SK-N-SH treated with all-trans-retinoic acid at 6 μM for 48 hours (cell line): ENCODE results near the gene CFAP90.

Experiments used
- ISL1 ChIP-seq: fragments of 250-450 bp; sonication (Bioruptor Pico); IDR thresholded peaks from 2 replicates; pipeline ENCODE4 v2.1.2; 2022; ENCODE audit warnings: mild to moderate bottlenecking, moderate library complexity
- OSR1 ChIP-seq: fragments of 250-450 bp; sonication (Bioruptor Pico); IDR thresholded peaks from 2 replicates; pipeline ENCODE4 v1.8.0; 2022; ENCODE audit warnings: moderate library complexity, mild to moderate bottlenecking, inconsistent platforms
- POU6F1 ChIP-seq: fragments of 250-450 bp; sonication (Bioruptor Pico); IDR thresholded peaks from 2 replicates; pipeline ENCODE4 v1.8.0; 2021; ENCODE audit warnings: low read depth, mild to moderate bottlenecking, moderate library complexity, borderline replicate concordance
- PPARA ChIP-seq: fragments of 250-450 bp; sonication (Bioruptor Pico); IDR thresholded peaks from 2 replicates; pipeline ENCODE4 v1.5.0; 2020; ENCODE audit warnings: mild to moderate bottlenecking, borderline replicate concordance
- RARB ChIP-seq: fragments of 250-450 bp; sonication (Bioruptor Pico); IDR thresholded peaks from 2 replicates; pipeline ENCODE4 v1.8.0; 2021; ENCODE audit warnings: mild to moderate bottlenecking, moderate library complexity
- SNAI2 ChIP-seq: fragments of 250-450 bp; sonication (Bioruptor Pico); IDR thresholded peaks from 2 replicates; pipeline ENCODE4 v1.5.0; 2020; ENCODE audit warnings: mild to moderate bottlenecking, moderate library complexity
- TOX ChIP-seq: fragments of 250-450 bp; sonication (Bioruptor Pico); IDR thresholded peaks from 2 replicates; pipeline ENCODE4 v1.8.0; 2021; ENCODE audit warnings: mild to moderate bottlenecking, moderate library complexity, borderline replicate concordance
- ZC3H10 ChIP-seq: fragments of 250-450 bp; sonication (Bioruptor Pico); IDR thresholded peaks from 2 replicates; pipeline ENCODE4 v1.5.1; 2021; ENCODE audit warnings: mild to moderate bottlenecking, moderate library complexity
- ZFP3 ChIP-seq: fragments of 250-450 bp; sonication (Bioruptor Pico); IDR thresholded peaks from 2 replicates; pipeline ENCODE4 v1.5.0; 2020; ENCODE audit warnings: mild to moderate bottlenecking, moderate library complexity
- ZNF565 ChIP-seq: fragments of 450-650 bp; formaldehyde crosslinking; conservative IDR thresholded peaks from 2 replicates; pipeline ENCODE4 v1.5.0; 2020; ENCODE audit warnings: low read depth, mild to moderate bottlenecking, moderate library complexity
- TF ChIP-seq, protein P1 (sequence below): fragments of 250-450 bp; sonication (Bioruptor Pico); IDR thresholded peaks from 2 replicates; pipeline ENCODE4 v1.5.1; 2020; ENCODE audit warnings: low read depth, mild to moderate bottlenecking, moderate library complexity
- TF ChIP-seq, protein P2 (sequence below): fragments of 250-450 bp; sonication (Bioruptor Pico); IDR thresholded peaks from 2 replicates; pipeline ENCODE4 v1.5.1; 2021; ENCODE audit warnings: mild to moderate bottlenecking, moderate library complexity
- TF ChIP-seq, protein P3 (sequence below): fragments of 250-450 bp; sonication (Bioruptor Pico); IDR thresholded peaks from 2 replicates; pipeline ENCODE4 v1.8.0; 2020; ENCODE audit warnings: mild to moderate bottlenecking, moderate library complexity, borderline replicate concordance

DNA sequence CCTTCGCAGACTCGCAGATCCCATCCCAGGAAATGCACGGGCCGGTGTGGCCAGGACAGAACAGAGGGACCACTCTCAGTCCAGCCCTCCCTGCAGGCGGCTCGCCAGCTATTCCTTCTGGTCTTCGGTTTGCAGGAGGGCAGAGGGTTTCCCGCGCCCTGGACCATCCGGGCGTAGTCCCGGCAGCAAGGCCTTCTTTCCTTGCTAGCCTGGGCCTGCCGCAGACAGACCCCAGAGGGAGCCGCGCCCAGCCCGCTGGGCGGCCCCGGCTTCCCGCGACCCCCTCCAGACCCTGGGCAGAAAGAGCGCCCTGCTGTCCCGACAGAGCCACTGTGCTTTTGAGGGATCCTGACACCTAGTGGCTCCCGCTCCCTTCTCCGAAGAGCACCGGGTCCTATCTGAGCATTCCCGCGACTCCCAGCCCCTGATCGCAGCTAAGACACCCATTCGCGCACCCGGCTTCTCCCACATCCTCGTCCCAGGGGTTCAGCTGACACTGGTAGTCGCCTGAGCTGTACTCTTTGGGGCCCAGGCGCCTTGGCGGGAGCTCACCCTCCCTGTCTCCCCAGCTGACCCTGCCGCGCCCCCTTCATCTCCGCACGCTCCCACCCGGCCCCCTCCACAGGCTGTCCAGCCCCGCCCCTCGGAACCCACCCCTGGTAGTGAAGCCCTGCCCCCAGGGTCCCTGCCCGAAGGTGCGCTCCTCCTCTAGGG is 1.1 kb downstream of the CFAP90 start:
- TF ChIP-seq ZNF565 (CRISPR knock-in tag) (no peak), POU6F1 (CRISPR knock-in tag) (no peak), RARB (CRISPR knock-in tag) (no peak), ISL1 (CRISPR knock-in tag) (no peak), SNAI2 (CRISPR knock-in tag) (no peak), TOX (CRISPR knock-in tag) (no peak), OSR1 (no peak), ZC3H10 (CRISPR knock-in tag) (no peak), ZFP3 (no peak), PPARA (CRISPR knock-in tag) (no peak)
- TF ChIP-seq, protein P1, sequence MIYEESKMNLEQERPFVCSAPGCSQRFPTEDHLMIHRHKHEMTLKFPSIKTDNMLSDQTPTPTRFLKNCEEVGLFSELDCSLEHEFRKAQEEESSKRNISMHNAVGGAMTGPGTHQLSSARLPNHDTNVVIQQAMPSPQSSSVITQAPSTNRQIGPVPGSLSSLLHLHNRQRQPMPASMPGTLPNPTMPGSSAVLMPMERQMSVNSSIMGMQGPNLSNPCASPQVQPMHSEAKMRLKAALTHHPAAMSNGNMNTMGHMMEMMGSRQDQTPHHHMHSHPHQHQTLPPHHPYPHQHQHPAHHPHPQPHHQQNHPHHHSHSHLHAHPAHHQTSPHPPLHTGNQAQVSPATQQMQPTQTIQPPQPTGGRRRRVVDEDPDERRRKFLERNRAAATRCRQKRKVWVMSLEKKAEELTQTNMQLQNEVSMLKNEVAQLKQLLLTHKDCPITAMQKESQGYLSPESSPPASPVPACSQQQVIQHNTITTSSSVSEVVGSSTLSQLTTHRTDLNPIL, result no peak
- TF ChIP-seq, protein P2, sequence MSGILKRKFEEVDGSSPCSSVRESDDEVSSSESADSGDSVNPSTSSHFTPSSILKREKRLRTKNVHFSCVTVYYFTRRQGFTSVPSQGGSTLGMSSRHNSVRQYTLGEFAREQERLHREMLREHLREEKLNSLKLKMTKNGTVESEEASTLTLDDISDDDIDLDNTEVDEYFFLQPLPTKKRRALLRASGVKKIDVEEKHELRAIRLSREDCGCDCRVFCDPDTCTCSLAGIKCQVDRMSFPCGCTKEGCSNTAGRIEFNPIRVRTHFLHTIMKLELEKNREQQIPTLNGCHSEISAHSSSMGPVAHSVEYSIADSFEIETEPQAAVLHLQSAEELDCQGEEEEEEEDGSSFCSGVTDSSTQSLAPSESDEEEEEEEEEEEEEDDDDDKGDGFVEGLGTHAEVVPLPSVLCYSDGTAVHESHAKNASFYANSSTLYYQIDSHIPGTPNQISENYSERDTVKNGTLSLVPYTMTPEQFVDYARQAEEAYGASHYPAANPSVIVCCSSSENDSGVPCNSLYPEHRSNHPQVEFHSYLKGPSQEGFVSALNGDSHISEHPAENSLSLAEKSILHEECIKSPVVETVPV (CRISPR knock-in tag), result no peak
- TF ChIP-seq, protein P3, sequence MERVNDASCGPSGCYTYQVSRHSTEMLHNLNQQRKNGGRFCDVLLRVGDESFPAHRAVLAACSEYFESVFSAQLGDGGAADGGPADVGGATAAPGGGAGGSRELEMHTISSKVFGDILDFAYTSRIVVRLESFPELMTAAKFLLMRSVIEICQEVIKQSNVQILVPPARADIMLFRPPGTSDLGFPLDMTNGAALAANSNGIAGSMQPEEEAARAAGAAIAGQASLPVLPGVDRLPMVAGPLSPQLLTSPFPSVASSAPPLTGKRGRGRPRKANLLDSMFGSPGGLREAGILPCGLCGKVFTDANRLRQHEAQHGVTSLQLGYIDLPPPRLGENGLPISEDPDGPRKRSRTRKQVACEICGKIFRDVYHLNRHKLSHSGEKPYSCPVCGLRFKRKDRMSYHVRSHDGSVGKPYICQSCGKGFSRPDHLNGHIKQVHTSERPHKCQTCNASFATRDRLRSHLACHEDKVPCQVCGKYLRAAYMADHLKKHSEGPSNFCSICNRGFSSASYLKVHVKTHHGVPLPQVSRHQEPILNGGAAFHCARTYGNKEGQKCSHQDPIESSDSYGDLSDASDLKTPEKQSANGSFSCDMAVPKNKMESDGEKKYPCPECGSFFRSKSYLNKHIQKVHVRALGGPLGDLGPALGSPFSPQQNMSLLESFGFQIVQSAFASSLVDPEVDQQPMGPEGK (CRISPR knock-in tag), result no peak
